ENCODE measurements around the gene GP5. TPM values are rescaled to one million over a fixed set of nuclear protein-coding genes. Genes with fewer than 3 reads are reported as not detected.

Gene GP5
- total RNA-seq, 4 donors from 2014 or later: 0.19 TPM; not detected in 3

DNA sequence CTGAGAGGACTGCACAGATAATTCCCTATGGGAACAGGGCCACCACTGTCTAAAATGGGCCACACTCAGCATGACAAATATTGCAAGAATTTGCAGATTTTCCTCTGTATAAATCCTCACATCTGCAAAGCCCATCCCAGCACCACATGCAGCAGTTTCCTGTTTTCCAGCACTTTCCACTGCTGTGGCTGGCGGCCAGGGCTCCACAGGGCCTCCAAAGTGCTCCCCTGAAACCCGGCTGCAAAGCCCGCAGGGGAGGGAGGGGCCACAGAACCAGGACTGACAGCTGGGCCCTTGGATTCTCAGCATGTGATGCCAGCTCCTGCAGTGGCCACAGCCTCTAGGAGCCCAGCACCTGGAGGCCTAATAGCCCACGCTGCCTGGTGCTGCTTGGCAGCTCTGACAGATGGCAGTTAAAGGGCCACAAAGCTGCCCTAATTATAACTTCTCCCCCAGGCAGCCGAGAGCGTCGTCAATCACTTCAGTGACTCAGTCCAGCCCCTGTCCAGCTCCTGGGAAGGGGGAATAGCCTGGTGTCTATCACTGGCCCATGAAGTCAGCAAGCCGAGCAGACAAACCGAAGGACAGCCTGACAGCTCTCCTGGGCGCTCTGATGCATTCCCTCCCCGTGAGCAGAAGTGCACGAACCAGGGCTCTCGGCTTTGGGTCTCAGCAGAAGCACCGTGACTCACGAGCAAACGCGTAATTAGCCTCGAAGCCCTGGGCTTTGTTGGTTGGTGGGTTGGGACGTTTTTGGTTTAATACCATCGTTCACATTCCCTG lies 34.2 kb downstream of the GP5 start:
- H3K27me3 ChIP-seq: peaks cover 12% of the 10 kb centered on the region
- no peaks in the 10 kb centered on the region for H3K4me1 ChIP-seq
- H3K36me3 ChIP-seq: no peaks in the 10 kb centered on the region
- H3K4me3 ChIP-seq: no peak overlapping the region
- no peak for DNase-seq (ENCODE audit: low spot score in 2 of 2)
- 65% methylated on average over 12 of the region's 20 CpGs for WGBS
- H3K9me3 ChIP-seq: no peaks in the 10 kb centered on the region
- no peak overlapping the region for H3K27ac ChIP-seq
- TF ChIP-seq, protein P1, sequence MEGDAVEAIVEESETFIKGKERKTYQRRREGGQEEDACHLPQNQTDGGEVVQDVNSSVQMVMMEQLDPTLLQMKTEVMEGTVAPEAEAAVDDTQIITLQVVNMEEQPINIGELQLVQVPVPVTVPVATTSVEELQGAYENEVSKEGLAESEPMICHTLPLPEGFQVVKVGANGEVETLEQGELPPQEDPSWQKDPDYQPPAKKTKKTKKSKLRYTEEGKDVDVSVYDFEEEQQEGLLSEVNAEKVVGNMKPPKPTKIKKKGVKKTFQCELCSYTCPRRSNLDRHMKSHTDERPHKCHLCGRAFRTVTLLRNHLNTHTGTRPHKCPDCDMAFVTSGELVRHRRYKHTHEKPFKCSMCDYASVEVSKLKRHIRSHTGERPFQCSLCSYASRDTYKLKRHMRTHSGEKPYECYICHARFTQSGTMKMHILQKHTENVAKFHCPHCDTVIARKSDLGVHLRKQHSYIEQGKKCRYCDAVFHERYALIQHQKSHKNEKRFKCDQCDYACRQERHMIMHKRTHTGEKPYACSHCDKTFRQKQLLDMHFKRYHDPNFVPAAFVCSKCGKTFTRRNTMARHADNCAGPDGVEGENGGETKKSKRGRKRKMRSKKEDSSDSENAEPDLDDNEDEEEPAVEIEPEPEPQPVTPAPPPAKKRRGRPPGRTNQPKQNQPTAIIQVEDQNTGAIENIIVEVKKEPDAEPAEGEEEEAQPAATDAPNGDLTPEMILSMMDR (IDR thresholded peaks at IDR 0.05): no peak
- TF ChIP-seq POLR2AphosphoS5 (IDR thresholded peaks at IDR 0.05) (no peak), EP300 (IDR thresholded peaks at IDR 0.05) (no peak), POLR2A (IDR thresholded peaks at IDR 0.05) (no peak)

DNA sequence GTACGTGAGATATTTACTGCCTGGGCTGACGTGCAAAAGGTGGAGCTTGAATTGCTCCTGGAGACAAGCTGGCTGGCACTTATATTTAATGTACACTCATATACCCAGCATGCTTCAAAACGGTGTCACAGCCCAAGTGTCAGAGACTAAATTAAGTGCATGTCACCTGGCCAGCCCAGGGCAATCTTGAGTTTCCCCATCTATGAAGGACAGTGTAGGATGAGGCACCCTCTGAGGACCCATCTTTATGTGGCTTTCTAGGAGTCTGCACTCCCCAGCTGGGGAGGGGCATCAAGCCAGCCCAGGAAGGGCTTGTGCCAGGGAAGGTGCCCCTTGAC lies 34.8 kb downstream of the GP5 start:
- H3K36me3 ChIP-seq: no peaks in the 10 kb centered on the region
- no peaks in the 10 kb centered on the region for H3K4me1 ChIP-seq
- H3K4me3 ChIP-seq: no peak overlapping the region
- peaks cover 11% of the 10 kb centered on the region for H3K27me3 ChIP-seq
- TF ChIP-seq POLR2AphosphoS5 (IDR thresholded peaks at IDR 0.05): no peak
- WGBS: 60% methylated on average over 1 of the region's 3 CpGs
- DNase-seq (ENCODE audit: low spot score in 2 of 2): no peak
- H3K27ac ChIP-seq: no peak overlapping the region
- no peaks in the 10 kb centered on the region for H3K9me3 ChIP-seq

DNA sequence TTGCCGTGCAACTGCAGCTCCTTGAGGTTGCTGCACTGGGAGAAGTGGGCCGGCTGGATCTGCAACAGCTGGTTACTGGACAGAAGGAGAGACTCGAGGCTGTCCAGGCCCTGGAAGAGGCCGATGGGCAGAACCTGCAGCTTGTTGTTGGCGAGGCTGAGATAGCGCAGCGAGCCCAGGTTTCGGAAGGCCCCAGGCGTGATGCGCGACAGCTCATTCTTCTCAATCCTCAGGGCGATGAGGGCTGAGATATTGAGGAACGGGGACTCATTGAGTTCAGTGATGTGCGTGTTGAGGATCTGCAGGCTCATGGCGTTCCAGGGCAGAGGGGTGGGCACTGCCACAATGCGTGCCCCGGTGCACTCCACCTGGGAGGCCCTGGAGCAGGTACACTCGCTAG lies 38.5 kb downstream of the GP5 start:
- no peak for DNase-seq (ENCODE audit: low spot score in 2 of 2)
- Histone ChIP-seq H3K27me3 (no peaks in the 10 kb centered on the region), H3K9me3 (no peaks in the 10 kb centered on the region), H3K27ac (no peak overlapping the region), H3K4me3 (no peak overlapping the region), H3K4me1 (no peaks in the 10 kb centered on the region), H3K36me3 (no peaks in the 10 kb centered on the region)
- TF ChIP-seq POLR2A (IDR thresholded peaks at IDR 0.05) (no peak), EP300 (IDR thresholded peaks at IDR 0.05) (no peak), POLR2AphosphoS5 (IDR thresholded peaks at IDR 0.05) (no peak)
- TF ChIP-seq, protein P1 (IDR thresholded peaks at IDR 0.05): no peak
- WGBS: 93% methylated on average over 18 of the region's 18 CpGs

DNA sequence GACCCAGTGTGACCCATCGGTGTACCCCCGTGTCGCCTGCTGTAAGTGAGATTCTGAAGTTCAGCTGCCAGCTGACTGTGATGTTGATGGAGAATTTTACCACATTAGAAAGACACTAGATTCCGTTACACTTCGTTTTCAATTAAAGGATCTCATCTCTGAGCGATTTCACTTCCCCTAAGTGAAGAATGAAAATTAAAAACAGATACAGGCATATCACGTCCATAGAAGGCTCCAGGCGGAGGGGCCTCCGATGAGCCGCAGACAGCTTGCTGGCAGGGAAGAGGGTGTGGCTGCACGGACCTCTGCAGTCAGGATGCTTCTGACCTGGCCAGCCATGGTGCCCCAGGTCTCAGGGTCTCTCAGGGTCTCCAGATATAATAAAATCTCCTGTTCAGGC lies 41.4 kb downstream of the GP5 start:
- WGBS: 72% methylated on average over 11 of the region's 11 CpGs
- no peak for TF ChIP-seq POLR2AphosphoS5 (IDR thresholded peaks at IDR 0.05)
- TF ChIP-seq, protein P1 (IDR thresholded peaks at IDR 0.05): no peak
- TF ChIP-seq POLR2A (IDR thresholded peaks at IDR 0.05): no peak
- TF ChIP-seq EP300 (IDR thresholded peaks at IDR 0.05): no peak

DNA sequence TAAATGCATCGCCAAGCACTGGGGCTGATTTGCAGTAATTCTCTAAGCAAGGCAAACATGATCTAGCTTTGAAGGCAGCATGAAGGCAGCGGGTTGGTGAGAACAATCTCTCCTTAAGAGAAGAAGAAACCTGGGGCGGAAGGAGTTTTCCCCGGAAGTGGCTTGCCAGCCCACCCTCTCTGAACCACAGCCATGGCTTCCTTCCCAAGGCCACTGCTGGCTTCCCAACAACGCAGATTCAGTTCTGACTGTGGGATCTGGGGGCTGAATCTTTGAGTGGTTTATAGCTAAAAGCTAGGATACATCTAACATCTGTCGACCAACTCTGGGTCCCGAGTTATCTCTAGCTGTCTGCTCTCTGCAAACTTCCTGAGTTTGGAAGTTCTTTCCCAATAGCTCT lies 43.7 kb downstream of the GP5 start:
- 84% methylated on average over 7 of the region's 7 CpGs for WGBS
- TF ChIP-seq EP300 (IDR thresholded peaks at IDR 0.05) (no peak), POLR2AphosphoS5 (IDR thresholded peaks at IDR 0.05) (no peak), POLR2A (IDR thresholded peaks at IDR 0.05) (no peak)
- TF ChIP-seq, protein P1 (IDR thresholded peaks at IDR 0.05): no peak
- no peak overlapping the region for H3K4me3 ChIP-seq

More for the DNA sequence above, 41.4 kb downstream of the GP5 start:
- H3K4me1 ChIP-seq: no peaks in the 10 kb centered on the region
- no peak overlapping the region for H3K27ac ChIP-seq
- H3K27me3 ChIP-seq: no peaks in the 10 kb centered on the region
- no peak overlapping the region for H3K4me3 ChIP-seq
- DNase-seq (ENCODE audit: low spot score in 2 of 2): no peak
- no peaks in the 10 kb centered on the region for H3K9me3 ChIP-seq
- no peaks in the 10 kb centered on the region for H3K36me3 ChIP-seq

More for the DNA sequence above, 43.7 kb downstream of the GP5 start:
- no peaks in the 10 kb centered on the region for H3K36me3 ChIP-seq
- DNase-seq (ENCODE audit: low spot score in 2 of 2): no peak
- no peak overlapping the region for H3K27ac ChIP-seq
- no peaks in the 10 kb centered on the region for H3K27me3 ChIP-seq
- no peaks in the 10 kb centered on the region for H3K4me1 ChIP-seq
- no peaks in the 10 kb centered on the region for H3K9me3 ChIP-seq
